IPS-18c (cell line): ENCODE data around the gene CKMT1A.
"Not testable (repeated sequence)": the region's sequence is repeated elsewhere in the genome, so short reads cannot be mapped to it uniquely, and the experiment has no call there.

Source experiments
- H3K4me3 ChIP-seq: 2 replicates; pipeline ENCODE4 v1.7.0; 2013; ENCODE audit warnings: low read depth, mild to moderate bottlenecking, low read length, moderate library complexity; ENCODE audit not compliant: insufficient read depth
- H3K9me3 ChIP-seq: one replicate; pipeline ENCODE4 v1.6.1; 2013; ENCODE audit warnings: mild to moderate bottlenecking, low read length, moderate library complexity; ENCODE audit not compliant: control insufficient read depth, insufficient read depth

Gene CKMT1A

GRCh38 chr15:43693148-43694022, at the start of gene CKMT1A:
Gene CKMT1A (plus strand): TSS chr15:43693859. CDS start chr15:43694051, 192 bp downstream.
- H3K9me3 ChIP-seq, H3K4me3 ChIP-seq: not testable (repeated sequence)

GRCh38 chr15:43648649-43649429, 44.8 kb upstream of the CKMT1A start, which contains the start of gene CATSPER2:
Gene CATSPER2 (minus strand): TSS chr15:43648844. CDS start chr15:43648061, 783 bp downstream.
- peaks cover 4% of the 10 kb centered on the region for H3K9me3 ChIP-seq
- no peak within 1 kb of the TSS for H3K4me3 ChIP-seq

- not testable (repeated sequence) for H3K9me3 ChIP-seq, H3K4me3 ChIP-seq
Observed at GRCh38 chr15:43649430-43649926, 44.2 kb upstream of the CKMT1A start.

GRCh38 chr15:43659727-43660126, 33.9 kb upstream of the CKMT1A start:
- H3K9me3 ChIP-seq, H3K4me3 ChIP-seq: not testable (repeated sequence)

- H3K4me3 ChIP-seq, H3K9me3 ChIP-seq: not testable (repeated sequence)
Observed at GRCh38 chr15:43662293-43662692, 31.4 kb upstream of the CKMT1A start.

GRCh38 chr15:43663333-43663732, 30.3 kb upstream of the CKMT1A start:
- not testable (repeated sequence) for H3K4me3 ChIP-seq, H3K9me3 ChIP-seq

- H3K9me3 ChIP-seq, H3K4me3 ChIP-seq: not testable (repeated sequence)
Observed at GRCh38 chr15:43666177-43666576, 27.5 kb upstream of the CKMT1A start.

GRCh38 chr15:43674175-43674574, 19.5 kb upstream of the CKMT1A start:
- not testable (repeated sequence) for H3K9me3 ChIP-seq, H3K4me3 ChIP-seq

GRCh38 chr15:43689604-43690301, 3.9 kb upstream of the CKMT1A start:
- H3K9me3 ChIP-seq, H3K4me3 ChIP-seq: not testable (repeated sequence)

GRCh38 chr15:43692679-43693078, 980 bp upstream of the CKMT1A start:
- H3K4me3 ChIP-seq, H3K9me3 ChIP-seq: not testable (repeated sequence)

- no peak overlapping the region for H3K4me3 ChIP-seq
- H3K9me3 ChIP-seq, result no peaks in the 10 kb centered on the region
Observed at GRCh38 chr15:43702174-43702573, 8.5 kb downstream of the CKMT1A start.

- H3K4me3 ChIP-seq, result no peak overlapping the region
- no peaks in the 10 kb centered on the region for H3K9me3 ChIP-seq
Observed at GRCh38 chr15:43702701-43703424, 9.2 kb downstream of the CKMT1A start.

GRCh38 chr15:43710431-43711131, 16.9 kb downstream of the CKMT1A start:
- H3K9me3 ChIP-seq, H3K4me3 ChIP-seq: not testable (repeated sequence)

- Histone ChIP-seq H3K4me3 (no peak overlapping the region), H3K9me3 (no peaks in the 10 kb centered on the region)
Observed at GRCh38 chr15:43723151-43723550, 29.5 kb downstream of the CKMT1A start.

- H3K4me3 ChIP-seq, H3K9me3 ChIP-seq: not testable (repeated sequence)
Observed at GRCh38 chr15:43726306-43726705, 32.6 kb downstream of the CKMT1A start.

- not testable (repeated sequence) for H3K4me3 ChIP-seq, H3K9me3 ChIP-seq
Observed at GRCh38 chr15:43728053-43728725, 34.5 kb downstream of the CKMT1A start.
